Measurements from ENCODE around the gene REEP2. TPM values are rescaled to one million over a fixed set of nuclear protein-coding genes. Genes with fewer than 3 reads are reported as not detected.

REEP2 gene
- total and polyA plus RNA-seq, 2 experiments from 2014 or later, result 20.5 to 29.8 TPM

- no peak for TF ChIP-seq ZNF462 (CRISPR knock-in tag; IDR thresholded peaks at IDR 0.05)
These were observed 38.1 kb downstream of the REEP2 start (continued) for GRCh38 chr5:138476918-138477317.

- Histone ChIP-seq H3K27ac (ENCODE audit: low read depth) (no peak overlapping the region), H4K20me1 (replicated peaks; ENCODE audit: insufficient read depth) (no peaks in the 10 kb centered on the region), H3K27me3 (ENCODE audit: insufficient read depth) (no peaks in the 10 kb centered on the region), H3K36me3 (ENCODE audit: insufficient read depth) (no peaks in the 10 kb centered on the region), H3F3A (replicated peaks; ENCODE audit: low read depth) (0 out of 2 replicates have a peak, but pooled peaks cover 4% of the 10 kb centered on the region), H3K9me2 (ENCODE audit: insufficient read depth) (no peaks in the 10 kb centered on the region), H3K4me1 (ENCODE audit: insufficient read depth) (no peaks in the 10 kb centered on the region), H3K4me3 (no peak overlapping the region), H3K4me2 (no peak overlapping the region), H2AFZ (0 out of 2 replicates have a peak overlapping the region, but pooled peaks have one; percentile 43), H3K79me2 (replicated peaks; ENCODE audit: insufficient read depth) (no peaks in the 10 kb centered on the region)
- H3K27me3 Mint-ChIP-seq (ENCODE audit: insufficient read depth, low read depth, poor library complexity), result peaks cover 5% of the 10 kb centered on the region
- H3K9me3 Mint-ChIP-seq, result no peaks in the 10 kb centered on the region
- H3K4me3 Mint-ChIP-seq, result no peak overlapping the region
- no peaks in the 10 kb centered on the region for H3K36me3 Mint-ChIP-seq (ENCODE audit: low read depth)
- DNase-seq (ENCODE audit: low spot score), result no peak
- no peak for ATAC-seq
- no peak overlapping the region for H3K27ac Mint-ChIP-seq
- peaks cover 7% of the 10 kb centered on the region for H3K4me1 Mint-ChIP-seq
- TF ChIP-seq ZNF331 (CRISPR knock-in tag; IDR thresholded peaks at IDR 0.05; ENCODE audit: low read depth), result no peak
- TF ChIP-seq JUNB (IDR thresholded peaks at IDR 0.05; ENCODE audit: unreplicated experiment), result no peak
- TF ChIP-seq NANOG (IDR thresholded peaks at IDR 0.05; ENCODE audit: borderline replicate concordance), result no peak
- no peak for TF ChIP-seq REST (IDR thresholded peaks at IDR 0.05; ENCODE audit: unreplicated experiment)
- TF ChIP-seq EZH2phosphoT487 (IDR thresholded peaks at IDR 0.05; ENCODE audit: unreplicated experiment), result no peak
- no peak for TF ChIP-seq EZH2 (IDR thresholded peaks at IDR 0.05; ENCODE audit: low read depth, unreplicated experiment)
- no peak for TF ChIP-seq ZNF114 (CRISPR knock-in tag; IDR thresholded peaks at IDR 0.05)
- no peak for TF ChIP-seq CTCF (conservative IDR thresholded peaks at IDR 0.05; ENCODE audit: low read depth in 2 of 2)
- TF ChIP-seq POLR2AphosphoS5 (IDR thresholded peaks at IDR 0.05; ENCODE audit: low read depth), result no peak
These were observed 43.8 kb downstream of the REEP2 start for GRCh38 chr5:138482638-138483037.

All from GM23338 (cell line).